22Rv1 (cell line): ENCODE measurements around the gene IRF4.

Experiments used
- ZFX ChIP-seq: fragments of 450-650 bp; IDR thresholded peaks from 2 replicates; pipeline ENCODE4 v1.6.1; 2017; ENCODE audit warnings: antibody characterized with exemption, borderline replicate concordance
- TF ChIP-seq, protein P1 (sequence below): fragments of 450-650 bp; IDR thresholded peaks from 2 replicates; pipeline ENCODE4 v1.5.1; 2017; ENCODE audit warnings: mild to moderate bottlenecking

DNA sequence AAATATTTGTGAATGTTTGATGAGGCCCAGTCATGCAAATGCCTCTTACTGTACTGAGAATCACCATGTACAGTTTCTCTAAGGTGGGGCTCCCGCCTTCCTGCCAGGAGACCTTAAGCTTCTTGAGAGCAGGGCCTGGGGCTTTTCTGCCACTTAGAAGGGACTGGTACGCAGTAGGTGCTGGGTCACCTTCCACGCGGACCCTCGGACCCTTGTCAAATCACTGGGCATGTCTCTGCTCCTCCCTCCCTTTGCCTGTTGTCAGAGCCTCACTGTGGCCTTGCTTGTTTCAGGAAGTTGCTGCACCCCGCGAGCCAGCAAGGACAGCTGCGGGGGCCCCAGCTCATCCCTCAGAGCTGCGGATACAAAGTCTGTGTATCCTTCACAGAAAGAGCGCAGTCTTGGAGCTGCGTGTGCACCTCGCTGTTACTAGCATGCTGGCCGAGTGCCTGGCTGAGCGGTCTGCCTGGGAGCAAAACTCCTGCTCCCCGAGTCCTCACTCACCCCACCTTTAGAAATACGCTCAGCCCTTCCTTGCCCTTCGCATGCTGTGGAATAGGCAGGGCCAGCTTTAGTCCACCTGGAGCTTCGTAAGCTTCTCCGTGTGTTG lies 30.7 kb upstream of the IRF4 start:
- TF ChIP-seq, protein P1, sequence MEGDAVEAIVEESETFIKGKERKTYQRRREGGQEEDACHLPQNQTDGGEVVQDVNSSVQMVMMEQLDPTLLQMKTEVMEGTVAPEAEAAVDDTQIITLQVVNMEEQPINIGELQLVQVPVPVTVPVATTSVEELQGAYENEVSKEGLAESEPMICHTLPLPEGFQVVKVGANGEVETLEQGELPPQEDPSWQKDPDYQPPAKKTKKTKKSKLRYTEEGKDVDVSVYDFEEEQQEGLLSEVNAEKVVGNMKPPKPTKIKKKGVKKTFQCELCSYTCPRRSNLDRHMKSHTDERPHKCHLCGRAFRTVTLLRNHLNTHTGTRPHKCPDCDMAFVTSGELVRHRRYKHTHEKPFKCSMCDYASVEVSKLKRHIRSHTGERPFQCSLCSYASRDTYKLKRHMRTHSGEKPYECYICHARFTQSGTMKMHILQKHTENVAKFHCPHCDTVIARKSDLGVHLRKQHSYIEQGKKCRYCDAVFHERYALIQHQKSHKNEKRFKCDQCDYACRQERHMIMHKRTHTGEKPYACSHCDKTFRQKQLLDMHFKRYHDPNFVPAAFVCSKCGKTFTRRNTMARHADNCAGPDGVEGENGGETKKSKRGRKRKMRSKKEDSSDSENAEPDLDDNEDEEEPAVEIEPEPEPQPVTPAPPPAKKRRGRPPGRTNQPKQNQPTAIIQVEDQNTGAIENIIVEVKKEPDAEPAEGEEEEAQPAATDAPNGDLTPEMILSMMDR: no peak
- TF ChIP-seq ZFX: no peak
